SK-N-MC (cell line): ENCODE measurements around the gene CLCN5.

Experiments used
- DNase-seq: peaks from one replicate; pipeline ENCODE4 v3.0.0-alpha.2; 2011; ENCODE audit warnings: low read depth, low spot score
- H3K27ac ChIP-seq: fragments of 200-600 bp; sonication (generic); 2 replicates; pipeline ENCODE4 v1.5.1; 2016; ENCODE audit warnings: mixed run types
- H3K36me3 ChIP-seq: fragments of 200-600 bp; sonication (generic); 2 replicates; pipeline ENCODE4 v1.6.1; 2017; ENCODE audit warnings: antibody characterized with exemption, low read length, mixed read lengths; ENCODE audit not compliant: insufficient read depth
- H3K4me3 ChIP-seq: fragments of 200-600 bp; sonication (generic); 2 replicates; pipeline ENCODE4 v1.5.1; 2016
- H3K9ac ChIP-seq: fragments of 200-600 bp; sonication (generic); 2 replicates; pipeline ENCODE4 v1.8.0; 2017; ENCODE audit warnings: mixed run types, mixed read lengths; ENCODE audit not compliant: insufficient read length
- H3K9me3 ChIP-seq: fragments of 200-600 bp; sonication (generic); 2 replicates; pipeline ENCODE4 v1.6.1; 2017; ENCODE audit warnings: low read depth, mild to moderate bottlenecking, antibody characterized with exemption, low read length, moderate library complexity, mixed read lengths
- EZH2 ChIP-seq: fragments of 200-600 bp; sonication (generic); IDR thresholded peaks from one replicate; pipeline ENCODE4 v1.6.1; 2017; ENCODE audit warnings: antibody characterized with exemption
- FOXP2 ChIP-seq: optimal IDR thresholded peaks from 2 replicates; pipeline ENCODE3; 2011; ENCODE audit warnings: mild to moderate bottlenecking, moderate library complexity; ENCODE audit not compliant: insufficient read depth; ENCODE audit errors: extremely low read length, control extremely low read depth
- POLR2AphosphoS5 ChIP-seq: IDR thresholded peaks from 2 replicates; pipeline ENCODE4 v1.6.1; 2012; ENCODE audit warnings: mild to moderate bottlenecking, low read depth, low read length, borderline replicate concordance

CLCN5 gene

DNA sequence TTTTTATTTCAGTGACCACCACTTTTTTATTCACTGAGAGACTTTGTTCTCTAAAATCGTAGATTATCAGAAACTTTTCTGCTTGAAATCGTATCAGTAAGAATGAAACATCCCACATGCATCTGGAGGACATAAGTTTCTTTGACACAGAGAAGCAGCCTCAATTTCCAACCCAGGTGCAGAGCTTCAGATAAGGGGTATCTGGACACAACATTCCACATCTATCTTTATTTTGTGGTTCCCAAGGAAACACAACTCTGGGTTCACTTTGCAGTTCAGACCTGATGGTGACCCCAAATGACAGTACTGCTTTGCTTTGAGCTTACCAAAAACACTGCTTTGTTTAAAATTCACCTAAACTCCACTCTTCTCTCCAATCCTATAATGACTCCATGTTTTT lies 1.3 kb upstream of the CLCN5 start:
- no peak for DNase-seq
- TF ChIP-seq EZH2 (no peak), POLR2AphosphoS5 (no peak), FOXP2 (no peak)
- Histone ChIP-seq H3K9me3 (no peaks in the 10 kb centered on the region), H3K9ac (no peak overlapping the region), H3K27ac (no peak overlapping the region), H3K36me3 (no peaks in the 10 kb centered on the region), H3K4me3 (no peak overlapping the region)

DNA sequence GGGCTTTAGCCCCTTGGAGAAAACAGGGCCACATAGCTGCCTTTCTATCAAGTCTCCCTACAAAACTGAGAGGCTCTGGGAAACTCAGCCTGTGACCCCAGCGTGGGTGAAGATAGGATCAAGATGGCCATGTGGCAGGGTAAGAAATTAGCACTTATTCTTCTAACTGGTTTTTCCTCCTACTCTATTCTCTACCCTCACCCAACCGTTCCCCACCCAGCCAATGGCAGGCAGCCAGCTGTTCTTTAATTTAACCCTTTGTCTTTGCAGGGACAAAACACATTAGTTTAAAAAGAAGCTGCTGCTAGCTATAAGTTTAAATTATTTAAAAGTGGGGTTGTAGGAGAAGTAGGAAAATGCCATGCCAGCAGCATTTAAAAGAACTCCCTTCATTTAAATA lies 2.8 kb downstream of the CLCN5 start:
- Histone ChIP-seq H3K9me3 (no peaks in the 10 kb centered on the region), H3K27ac (no peak overlapping the region), H3K4me3 (no peak overlapping the region), H3K9ac (no peak overlapping the region), H3K36me3 (no peaks in the 10 kb centered on the region; the same call in 1 of the 2 replicates)
- DNase-seq, result no peak
- TF ChIP-seq FOXP2 (no peak), POLR2AphosphoS5 (no peak), EZH2 (no peak)

DNA sequence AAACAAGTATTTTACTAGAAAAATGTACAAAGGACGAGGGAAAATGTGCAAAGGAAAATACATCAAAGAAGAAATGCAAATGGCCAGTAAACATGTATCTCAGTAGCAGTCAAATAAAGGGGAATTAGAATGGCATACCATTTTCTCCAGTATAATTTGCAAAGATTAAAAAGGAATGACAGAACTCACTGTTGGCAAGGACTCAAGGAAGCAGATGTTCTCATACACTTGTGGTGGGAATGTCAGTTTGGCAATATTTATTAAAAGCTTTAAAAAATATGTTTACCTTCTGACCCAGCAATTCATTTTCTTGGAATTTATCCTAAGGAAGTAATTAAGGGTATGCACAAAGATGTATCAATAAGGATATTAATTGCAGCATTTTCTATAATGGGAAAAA lies 7.6 kb downstream of the CLCN5 start:
- Histone ChIP-seq H3K4me3 (no peak overlapping the region), H3K27ac (no peak overlapping the region), H3K36me3 (no peaks in the 10 kb centered on the region; the same call in 1 of the 2 replicates), H3K9me3 (no peaks in the 10 kb centered on the region), H3K9ac (no peak overlapping the region)
- TF ChIP-seq FOXP2 (no peak), EZH2 (no peak), POLR2AphosphoS5 (no peak)
- DNase-seq, result no peak

DNA sequence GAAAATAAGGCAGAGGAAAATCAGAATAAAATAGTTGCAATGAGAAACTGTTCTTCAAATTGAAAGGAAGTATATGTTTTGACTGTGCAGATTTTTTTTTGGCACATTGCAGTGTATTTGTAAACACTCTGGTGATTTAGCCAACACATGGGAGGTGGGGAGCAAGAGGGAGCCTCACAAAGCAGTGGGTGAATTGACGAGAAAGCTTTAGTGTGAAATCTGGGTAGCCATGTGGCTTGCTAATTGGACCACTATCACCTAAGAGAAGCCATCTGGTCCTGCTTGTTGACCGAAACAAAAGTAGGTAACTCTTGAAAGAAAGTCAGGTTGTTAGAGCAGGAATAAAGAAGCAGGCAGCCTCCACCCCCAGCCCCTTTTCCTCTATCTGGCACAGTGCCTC lies 10.4 kb downstream of the CLCN5 start:
- no peak for TF ChIP-seq POLR2AphosphoS5
- TF ChIP-seq EZH2, result no peak
- no peak for TF ChIP-seq FOXP2
- Histone ChIP-seq H3K4me3 (no peak overlapping the region), H3K9me3 (no peaks in the 10 kb centered on the region), H3K9ac (no peak overlapping the region), H3K27ac (no peak overlapping the region), H3K36me3 (no peaks in the 10 kb centered on the region)
- DNase-seq, result no peak

DNA sequence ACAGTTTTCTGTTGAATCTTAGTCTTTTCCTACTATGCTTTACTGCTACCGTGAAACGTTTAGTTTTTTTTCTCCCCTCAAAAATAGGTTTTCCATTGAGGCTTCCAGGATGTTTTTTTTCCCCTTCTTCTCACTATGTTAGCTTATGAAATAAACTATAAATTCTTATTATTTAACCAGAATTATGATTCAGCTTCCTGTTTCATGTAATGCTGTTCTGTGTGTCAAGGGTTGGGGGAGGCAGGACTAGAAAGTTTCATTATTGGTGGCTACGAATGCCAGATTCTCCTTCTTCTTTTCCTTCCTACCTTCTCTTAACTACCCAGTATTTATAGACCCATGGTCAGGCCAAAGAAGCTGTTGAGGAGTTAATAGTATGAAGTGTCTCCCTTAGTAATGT lies 11.8 kb downstream of the CLCN5 start:
- Histone ChIP-seq H3K27ac (no peak overlapping the region), H3K36me3 (no peaks in the 10 kb centered on the region), H3K9me3 (no peaks in the 10 kb centered on the region), H3K4me3 (no peak overlapping the region), H3K9ac (no peak overlapping the region)
- no peak for TF ChIP-seq EZH2
- TF ChIP-seq FOXP2, result no peak
- TF ChIP-seq POLR2AphosphoS5, result no peak
- DNase-seq, result no peak

DNA sequence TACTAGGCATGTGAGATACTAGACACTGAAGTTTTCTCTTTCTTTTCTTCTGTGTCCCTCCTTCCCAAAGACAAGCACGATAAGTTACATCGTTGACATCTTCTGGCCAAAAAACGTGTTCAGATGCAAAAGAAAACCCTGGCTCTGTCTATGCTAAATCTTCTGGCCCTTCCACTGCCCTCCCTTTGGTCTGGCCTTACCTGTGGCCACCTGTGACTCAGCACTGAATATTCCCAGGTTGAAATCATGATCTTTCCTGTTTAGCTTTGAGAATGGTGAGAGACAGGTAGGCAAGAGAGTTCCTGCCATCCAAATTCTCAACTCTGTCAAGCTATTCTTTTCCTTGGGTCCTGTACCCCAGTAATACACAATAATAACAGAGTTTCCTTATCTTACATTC lies 12.3 kb downstream of the CLCN5 start:
- no peak overlapping the region for H3K9ac ChIP-seq
- H3K9me3 ChIP-seq, result no peaks in the 10 kb centered on the region
- no peak overlapping the region for H3K4me3 ChIP-seq
- no peak for TF ChIP-seq POLR2AphosphoS5
- TF ChIP-seq FOXP2, result no peak
- no peak for TF ChIP-seq EZH2
- H3K27ac ChIP-seq, result no peak overlapping the region
- DNase-seq, result no peak
- no peaks in the 10 kb centered on the region for H3K36me3 ChIP-seq

GRCh38 chrX:49947781-49948180 lies 25.4 kb downstream of the CLCN5 start:
- Histone ChIP-seq H3K4me3 (no peak overlapping the region), H3K9me3 (no peaks in the 10 kb centered on the region), H3K27ac (no peak overlapping the region), H3K9ac (no peak overlapping the region), H3K36me3 (no peaks in the 10 kb centered on the region)
- no peak for DNase-seq
- TF ChIP-seq POLR2AphosphoS5, result no peak
- TF ChIP-seq EZH2, result no peak
- no peak for TF ChIP-seq FOXP2

DNA sequence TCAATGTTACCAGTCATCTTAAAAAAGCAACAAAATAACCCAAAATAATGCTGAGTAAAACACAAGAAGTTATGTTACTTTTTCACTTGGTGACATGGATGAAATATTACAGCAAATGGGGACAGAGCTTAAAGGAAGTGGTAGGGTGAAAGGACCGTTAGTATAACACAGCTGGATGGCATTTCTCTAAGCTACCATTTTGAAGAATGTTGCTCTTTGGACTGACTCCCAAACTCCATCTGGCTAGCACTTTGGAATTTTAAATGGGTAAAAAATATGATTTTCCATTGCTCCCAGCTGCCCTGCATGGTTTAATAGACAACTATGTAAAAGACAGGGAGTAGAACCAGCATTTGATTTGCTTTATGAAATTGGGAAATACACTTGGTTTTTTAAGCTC lies 27.6 kb downstream of the CLCN5 start:
- H3K9me3 ChIP-seq, result no peaks in the 10 kb centered on the region
- no peak for DNase-seq
- no peak for TF ChIP-seq FOXP2
- no peak overlapping the region for H3K27ac ChIP-seq
- no peak overlapping the region for H3K4me3 ChIP-seq
- H3K36me3 ChIP-seq, result no peaks in the 10 kb centered on the region
- H3K9ac ChIP-seq, result no peak overlapping the region

DNA sequence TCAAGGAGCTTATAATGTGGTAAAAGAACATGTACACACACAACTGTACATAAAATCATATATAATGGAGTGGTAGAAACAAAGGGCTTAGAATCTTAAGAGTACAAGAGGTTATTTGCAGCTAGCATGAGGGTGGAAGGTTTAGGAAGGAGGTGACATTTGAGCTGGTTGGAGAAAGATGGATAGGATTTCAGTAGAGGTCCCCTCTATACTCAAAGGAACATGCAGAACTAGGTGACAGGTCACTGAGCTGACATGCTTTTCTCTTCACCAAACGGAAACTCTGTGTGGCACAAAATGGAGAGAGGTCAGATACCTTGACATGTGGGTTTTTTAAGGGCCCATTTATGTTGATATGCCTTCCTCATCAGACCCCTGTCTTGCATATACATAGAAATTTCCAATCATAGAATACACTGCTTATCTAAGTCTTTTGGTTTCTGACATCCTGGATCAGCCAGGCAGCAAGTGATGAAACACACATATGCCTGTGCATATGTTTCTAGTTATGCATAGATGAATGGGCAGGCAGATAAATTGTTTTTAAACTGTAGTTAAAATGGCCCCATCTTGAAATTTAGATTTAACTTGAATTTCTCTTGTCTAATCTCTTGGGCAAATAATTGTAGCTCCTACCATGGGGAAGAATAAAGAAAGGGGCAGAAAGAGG lies 29.3 kb downstream of the CLCN5 start:
- peak; percentile 8 for DNase-seq
- Histone ChIP-seq H3K9me3 (no peaks in the 10 kb centered on the region), H3K4me3 (no peak overlapping the region), H3K9ac (no peak overlapping the region), H3K27ac (peak overlapping the region; percentile 71), H3K36me3 (no peaks in the 10 kb centered on the region)
- TF ChIP-seq FOXP2, result no peak
- TF ChIP-seq POLR2AphosphoS5, result no peak
- TF ChIP-seq EZH2, result no peak
